Colon (tissue), 2 donors: ENCODE measurements around the gene ETV4.

ENCODE experiments used
- FAIRE-seq: peaks from 2 replicates; lab custom pipeline; 2012; peaks lifted over from hg19 to GRCh38; lab: Jason Lieb, UNC
- donor health status: control.
- donor health status: control.

The ETV4 gene

DNA sequence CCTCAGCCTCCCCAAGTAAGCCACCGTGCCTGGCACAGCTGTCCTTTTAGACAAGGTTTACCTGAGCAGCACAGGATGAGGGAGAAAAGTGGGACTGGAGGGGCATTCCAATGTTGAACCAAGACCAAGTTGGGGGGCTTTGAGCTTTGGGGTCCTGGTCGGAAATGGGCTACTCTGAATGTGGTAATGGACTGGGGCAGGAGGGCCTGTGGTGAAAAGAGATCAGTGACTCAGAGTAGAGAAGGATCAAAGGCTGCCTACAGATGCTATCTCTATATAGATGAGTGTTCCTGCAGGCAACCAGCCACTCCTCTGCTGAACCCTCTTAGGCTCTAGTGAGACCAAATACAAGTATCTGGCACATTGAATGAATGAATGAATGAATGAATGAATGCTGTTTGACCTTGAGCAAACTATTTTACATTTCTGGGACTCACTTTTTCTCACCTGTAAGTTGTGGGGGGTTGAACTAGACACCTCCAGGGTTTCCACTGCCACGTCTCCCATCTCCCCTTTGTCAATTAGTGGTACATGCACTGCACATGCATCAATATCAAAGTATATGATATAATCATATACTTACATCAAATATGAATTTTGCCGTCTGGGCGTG lies 26.3 kb upstream of the ETV4 start:
- FAIRE-seq: no peak

DNA sequence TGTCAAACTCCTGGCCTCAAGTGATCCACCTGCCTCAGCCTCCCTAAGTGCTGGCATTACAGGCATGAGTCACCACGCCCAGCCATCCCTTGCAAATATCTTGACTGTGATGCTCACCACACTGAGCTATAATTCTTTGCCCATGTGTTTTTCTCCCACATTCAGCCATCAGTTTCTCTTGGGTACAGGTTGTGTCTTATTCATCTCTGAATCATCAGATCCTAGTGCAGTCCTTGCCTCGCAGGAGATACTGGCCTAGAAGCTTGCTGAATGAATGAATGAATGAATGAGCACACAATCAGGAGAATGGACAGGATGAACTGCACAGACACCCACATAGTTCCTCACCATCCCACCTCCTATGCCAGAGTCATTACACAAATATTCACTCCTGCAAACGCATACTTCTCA lies 24.4 kb upstream of the ETV4 start:
- no peak for FAIRE-seq

DNA sequence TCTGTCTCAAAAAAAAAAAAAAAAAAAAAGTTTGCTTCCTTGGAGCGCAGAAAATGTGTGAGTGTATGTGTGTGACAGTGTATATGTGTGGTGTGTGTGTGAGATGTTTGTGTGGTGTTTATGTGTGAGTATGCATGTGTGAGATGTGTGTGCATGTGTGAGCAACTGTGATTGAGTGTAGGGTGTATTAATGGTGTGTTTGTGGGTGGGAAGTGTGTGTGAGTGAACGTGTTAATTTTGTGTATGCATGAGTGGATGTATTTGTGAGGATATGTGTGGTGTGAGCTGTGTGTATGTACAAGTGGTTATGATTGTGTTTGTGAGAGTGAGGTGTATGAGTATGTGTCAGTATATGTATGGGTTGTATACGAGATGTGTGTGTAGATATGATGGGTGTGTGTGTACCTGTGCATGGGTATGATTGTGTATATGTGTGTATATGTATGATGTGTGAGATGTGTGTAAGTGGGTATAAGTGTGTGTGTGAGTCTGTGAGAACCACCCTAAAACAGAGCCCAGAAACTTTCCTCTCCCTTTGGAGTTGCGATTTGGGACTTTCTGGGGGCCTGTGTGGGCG lies 22.5 kb upstream of the ETV4 start:
- FAIRE-seq: no peak

DNA sequence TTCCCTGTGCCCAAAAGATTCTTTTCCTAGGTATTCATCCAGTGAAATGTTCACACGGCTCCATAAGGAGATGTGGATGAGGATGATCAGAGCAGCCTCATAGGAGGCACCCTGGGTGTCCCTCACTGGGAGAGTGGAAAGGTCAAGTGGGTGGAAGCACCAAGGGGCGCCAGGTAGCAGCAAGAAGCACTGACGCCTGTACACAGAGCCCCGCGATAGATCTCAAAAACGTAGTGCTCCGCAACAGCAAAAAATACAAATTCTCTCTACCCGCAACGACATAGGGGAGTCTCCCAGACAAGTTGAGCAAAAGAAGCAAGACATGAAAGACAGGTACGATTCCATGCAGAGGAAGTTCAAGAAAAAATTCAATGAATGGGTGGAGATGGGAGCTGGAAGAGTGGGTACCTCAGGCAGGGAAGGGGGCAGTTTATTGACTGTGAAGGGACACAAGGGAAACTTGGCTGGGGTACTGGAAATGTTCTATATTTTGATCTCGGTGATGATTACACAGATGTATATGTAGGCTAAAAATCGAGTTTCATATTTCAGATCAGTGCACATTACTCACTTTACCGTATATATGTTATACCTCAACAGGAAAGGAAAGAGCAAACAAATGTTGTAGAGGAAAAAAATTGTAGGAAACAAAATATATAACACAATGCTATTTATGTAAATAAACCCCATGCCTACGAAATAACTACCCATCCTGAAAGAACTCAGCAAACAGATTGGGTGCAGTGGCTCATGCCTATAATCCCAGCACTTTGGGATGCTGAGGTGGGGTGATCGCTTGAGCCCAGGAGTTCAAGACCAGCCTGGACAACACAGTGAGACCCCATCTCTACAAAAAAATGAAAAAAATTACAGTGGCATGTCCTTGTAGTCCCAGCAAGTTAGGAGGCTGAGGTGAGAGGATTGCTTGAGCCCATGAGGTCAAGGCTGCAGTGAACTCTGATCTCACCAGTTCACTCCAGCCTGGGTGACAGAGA lies 17.8 kb upstream of the ETV4 start:
- FAIRE-seq: no peak

DNA sequence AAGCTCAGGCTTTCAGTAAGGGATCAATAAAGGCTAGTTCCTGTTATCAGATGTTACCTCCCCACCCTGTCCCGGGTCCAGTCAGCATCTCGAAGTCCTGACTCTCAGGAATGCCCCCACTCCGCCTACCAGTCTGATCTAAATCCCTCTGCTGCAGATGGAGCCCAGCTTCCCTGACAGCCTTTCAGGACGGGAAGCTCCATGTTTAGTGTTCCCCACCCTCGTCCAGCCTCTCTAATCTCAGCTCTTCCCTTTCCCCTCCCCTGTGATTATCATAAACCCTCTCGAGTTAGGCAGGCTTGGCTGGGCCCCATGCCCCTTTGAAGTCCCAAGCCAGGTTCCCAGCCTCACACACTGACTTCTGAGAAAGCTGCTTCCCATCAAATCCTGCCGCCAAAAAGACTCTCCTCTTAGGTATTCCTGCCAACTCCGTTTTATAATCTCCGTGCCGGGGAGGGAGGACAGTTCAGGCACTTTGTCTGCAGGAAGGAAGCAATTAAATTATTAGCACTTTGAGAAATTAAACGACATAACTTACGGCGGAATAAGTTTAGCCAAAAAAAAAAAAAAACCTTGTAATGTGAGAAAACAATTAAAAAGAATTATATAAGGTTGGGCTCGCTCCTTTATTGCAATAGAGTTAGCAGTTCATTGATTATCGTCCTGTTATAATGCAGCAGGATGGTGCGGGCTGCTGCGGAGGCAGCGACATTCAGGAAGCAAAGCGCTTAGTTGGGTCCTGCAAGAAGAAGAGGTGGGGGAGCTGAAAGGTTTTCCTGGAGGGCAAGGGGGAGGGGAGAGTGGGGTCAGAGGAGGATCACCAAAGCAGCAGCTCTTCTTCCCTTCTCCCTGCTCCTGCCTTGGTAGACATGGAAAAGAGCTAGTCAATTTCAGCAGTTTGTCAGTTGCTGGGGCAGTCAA lies 16.8 kb upstream of the ETV4 start:
- FAIRE-seq: no peak

DNA sequence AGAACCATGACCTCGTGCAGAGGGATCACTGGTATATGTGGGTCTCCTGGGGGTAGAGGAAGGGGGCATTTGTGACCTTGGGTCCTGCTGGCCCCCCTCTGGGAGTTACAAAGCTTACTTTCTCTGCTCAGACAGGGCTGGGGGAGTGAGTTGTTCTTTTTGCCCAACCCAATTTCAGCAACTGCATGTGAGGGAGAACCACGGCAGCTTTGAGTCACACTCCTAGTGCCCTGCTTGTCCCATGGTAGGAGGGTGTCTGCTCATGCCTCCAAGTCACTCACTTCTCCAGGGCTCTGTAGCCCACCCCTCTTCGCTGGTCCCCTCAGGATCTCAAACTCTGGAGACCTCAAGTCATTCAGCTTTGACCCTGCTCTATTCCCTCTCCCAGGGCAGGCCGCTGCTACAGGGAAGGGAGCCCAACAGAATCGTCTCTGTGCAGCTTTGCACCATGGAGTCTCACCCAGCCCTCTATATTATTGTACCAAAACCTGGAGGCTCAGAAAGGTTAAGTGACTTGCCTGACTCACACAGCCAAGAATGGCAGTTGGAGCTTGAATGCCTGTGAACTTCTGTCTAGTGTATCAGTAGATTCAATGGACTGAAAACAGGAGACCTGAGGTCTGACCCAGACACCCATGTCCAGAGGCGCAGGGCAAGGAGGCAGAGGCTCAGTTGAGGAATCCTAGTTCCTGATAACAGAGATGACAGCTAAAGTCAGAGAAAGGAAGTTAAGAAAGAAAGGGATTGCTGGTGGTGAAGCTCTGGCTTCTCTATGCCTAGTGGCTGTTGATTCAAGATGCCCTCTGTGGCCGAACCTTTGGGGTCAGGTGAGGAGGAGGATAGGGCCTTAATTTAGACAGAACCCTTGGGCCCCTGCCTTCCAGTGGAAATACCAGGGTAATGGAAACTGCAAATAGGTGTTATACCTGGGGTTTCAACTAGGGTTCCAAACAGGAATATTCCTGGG lies 14.6 kb upstream of the ETV4 start:
- FAIRE-seq: no peak

DNA sequence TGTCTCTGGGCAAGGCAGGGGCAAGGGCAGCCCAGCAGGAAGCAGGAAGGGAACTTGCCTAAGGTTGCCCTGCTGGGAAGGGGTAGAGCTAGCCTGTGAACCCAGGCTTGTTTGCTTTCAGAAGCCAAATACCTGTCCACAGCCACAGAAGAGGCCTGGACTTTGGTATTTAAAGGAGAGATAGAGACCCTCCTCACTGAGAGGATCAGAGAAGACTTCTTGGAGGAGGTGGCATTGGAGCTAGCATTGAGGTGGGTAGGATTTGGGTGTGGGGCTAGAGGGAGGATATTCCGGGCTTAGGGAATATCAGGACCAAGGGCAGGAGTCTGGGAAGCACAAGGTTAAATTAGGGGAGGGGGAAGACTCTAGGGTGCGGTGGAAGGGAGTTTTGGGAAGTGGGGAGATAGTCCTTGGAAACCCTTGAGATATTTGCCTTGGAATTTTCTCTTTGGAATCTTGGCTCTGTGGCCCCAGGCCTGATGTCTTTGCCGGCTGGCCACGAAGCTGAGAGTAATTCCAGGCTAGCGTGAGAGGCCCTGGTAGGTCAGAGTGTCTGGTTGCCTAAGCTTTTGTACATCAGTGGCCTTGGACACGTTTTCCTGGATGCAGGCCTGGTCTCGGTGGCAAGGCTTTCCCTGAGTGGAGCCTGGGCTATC lies 13.1 kb upstream of the ETV4 start:
- no peak for FAIRE-seq

DNA sequence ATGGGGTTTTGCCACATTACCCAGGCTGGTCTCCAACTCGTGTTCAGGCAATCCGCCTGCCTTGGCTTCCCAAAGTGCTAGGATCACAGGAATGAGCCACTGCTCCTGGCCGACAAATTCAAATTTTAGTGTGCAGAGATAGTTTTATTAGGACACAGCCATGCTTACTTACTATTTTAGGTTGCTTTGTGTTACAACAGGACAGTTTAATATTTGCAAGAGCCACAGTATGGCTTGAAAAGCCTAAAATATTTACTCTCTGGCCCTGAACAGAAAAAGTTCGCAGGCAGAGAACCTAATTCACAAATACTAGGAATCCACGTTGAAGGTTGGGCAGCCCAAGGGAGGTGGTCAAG lies 12.6 kb upstream of the ETV4 start:
- no peak for FAIRE-seq

DNA sequence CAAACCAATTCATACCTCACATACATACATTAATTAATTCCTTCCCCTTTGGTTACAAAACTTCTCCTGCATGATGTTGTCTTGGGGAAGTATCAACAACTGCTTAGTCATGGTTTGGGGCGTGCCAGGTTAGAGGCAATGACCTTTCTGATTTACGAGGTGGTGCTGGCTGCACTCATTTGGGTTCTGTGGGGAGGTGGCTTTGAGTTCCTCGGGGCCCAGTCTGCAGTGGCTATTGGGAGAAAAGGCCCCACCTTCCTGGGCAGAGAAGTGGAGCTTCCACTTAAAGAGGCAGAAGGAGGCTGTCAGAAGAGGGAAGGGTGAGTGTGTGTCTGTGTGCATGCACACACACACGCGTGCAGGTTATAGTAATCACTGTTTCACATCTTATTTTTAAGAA lies 10.2 kb upstream of the ETV4 start:
- no peak for FAIRE-seq

DNA sequence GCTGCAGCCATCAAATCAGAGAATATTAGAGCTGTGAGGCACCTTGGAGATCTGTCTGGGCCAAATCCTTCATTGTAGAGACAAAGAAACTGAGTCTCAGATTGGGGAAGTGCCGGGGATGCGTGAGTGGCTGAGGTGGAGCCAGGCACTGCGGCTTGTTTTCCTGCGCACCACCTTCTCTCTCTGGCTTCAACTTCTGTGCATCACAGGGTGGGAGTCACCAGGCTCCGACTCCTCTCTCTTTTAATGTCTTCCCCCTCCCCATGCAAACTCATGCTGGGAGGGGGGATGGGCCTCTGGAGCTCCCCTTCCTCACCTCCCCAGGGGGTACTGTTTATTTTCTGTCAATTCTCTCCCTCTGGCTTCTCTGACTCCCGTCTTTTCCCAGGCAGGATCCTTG lies 8.7 kb upstream of the ETV4 start:
- FAIRE-seq: no peak

DNA sequence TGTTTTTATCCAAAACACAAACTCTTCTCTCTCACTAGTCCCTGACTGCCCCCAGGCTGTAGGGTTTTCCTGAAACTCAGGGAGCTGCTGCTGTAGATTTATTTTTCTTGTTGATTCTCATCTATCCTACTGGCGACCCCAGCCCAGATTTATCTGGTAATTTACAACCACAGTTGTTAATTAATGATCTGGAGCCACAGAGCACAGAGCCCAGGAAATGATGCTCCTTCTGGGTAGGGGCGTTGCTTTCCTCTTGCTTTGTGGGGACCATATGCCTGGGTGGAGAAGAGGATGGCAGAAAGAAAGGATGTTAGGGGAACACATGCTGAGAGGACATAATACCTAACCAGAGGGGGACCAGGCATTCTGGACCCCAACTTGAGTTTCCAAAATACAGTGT lies 7.4 kb upstream of the ETV4 start:
- no peak for FAIRE-seq

DNA sequence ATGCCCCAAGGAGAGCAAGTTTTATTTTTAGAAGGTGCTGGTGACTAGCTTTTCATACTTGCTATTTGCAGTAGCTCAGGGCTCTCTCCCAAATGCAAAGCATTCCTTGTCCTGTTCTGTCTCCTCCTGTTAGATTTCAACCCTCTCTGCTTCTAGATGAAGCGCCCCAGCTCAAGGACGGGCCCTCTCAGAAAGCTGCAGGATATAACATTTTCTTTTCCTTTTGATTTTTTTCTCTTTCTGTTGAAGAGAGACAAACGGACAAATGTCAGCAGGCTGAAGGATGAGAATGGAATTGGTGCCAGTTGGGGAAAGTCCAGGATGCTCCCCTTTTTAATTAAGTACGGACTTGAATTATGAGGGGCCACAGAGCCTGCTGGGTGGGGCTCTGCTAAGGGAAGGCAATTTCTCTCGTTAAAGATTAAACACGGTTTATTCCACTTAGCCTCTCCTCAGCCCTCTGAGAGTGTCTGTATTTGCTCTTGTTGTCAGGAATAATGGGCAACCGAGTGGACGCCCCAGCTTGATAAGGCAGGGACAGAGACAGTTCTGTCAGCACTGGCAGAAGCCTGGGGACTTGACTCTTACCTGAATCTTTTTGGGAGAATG lies 6.2 kb upstream of the ETV4 start:
- no peak for FAIRE-seq

DNA sequence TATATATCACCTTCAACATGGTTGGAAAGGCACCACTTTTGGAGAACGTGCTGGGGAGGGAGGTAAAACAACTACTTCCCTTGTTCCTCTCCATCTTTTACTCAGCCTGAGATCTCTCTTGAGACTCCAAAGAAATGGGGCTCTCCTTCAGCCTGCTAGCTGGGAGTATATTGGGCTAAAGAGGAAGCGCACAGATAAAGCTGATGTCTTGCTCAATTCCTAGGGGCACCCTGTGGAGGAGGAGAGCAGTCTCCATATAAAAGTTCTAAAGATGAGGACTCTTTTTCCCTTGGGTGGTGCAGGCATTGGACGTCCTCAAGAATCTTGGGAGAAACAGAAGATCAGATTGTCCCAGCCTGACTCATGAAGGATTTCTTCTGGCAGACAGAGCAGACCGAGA lies 4.6 kb upstream of the ETV4 start:
- FAIRE-seq: no peak

DNA sequence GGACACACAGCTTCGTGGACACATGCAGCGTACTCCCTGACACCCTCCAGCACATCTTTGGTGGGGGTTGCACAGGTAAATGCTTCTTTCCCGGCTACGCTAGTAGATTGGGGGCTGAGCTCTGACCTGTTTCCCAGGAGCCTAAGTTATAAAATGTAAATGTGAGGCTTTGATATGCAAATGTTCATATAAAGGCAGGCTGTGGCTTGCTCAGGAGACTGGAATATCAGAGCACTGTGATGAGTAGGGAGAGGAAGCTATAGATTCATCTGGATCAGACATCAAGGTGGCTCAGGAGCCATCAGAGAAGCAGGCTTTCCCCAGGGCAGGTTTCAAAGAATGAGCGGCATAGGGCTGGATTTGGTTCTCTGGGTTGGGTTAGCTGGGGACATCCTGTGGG lies 3.4 kb upstream of the ETV4 start:
- no peak for FAIRE-seq

DNA sequence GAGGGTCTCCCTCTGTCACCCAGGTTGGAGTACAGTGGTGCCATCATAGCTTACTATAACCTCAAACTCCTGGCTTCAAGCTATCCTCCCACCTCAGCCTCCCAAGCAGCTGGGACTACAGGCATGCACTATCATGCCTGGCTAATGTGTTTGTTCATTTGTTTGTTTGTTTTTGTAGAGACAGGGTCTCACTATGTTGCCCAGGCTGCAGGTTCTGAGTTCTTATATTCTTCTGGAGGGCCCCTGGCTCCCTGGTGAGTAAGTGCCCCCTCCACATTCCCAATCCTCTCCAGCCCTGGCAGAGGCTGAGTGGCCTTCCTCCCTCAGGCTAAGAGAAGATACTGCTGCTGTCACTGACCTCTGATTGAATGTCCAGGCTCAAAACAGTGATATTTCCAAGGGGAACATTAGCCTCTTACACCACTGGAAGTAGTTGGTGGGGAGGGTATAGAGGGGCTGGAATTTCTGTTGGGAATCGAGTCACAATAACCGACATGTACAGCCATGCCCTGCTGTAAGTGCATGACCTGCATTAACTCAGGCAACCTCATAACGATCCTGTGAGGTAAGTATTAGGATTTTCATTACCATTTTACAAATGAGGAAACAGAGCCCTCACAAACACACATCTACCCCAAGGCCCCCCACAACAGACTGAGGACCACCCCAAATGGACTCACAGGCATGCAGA lies 2.7 kb upstream of the ETV4 start:
- FAIRE-seq: no peak

DNA sequence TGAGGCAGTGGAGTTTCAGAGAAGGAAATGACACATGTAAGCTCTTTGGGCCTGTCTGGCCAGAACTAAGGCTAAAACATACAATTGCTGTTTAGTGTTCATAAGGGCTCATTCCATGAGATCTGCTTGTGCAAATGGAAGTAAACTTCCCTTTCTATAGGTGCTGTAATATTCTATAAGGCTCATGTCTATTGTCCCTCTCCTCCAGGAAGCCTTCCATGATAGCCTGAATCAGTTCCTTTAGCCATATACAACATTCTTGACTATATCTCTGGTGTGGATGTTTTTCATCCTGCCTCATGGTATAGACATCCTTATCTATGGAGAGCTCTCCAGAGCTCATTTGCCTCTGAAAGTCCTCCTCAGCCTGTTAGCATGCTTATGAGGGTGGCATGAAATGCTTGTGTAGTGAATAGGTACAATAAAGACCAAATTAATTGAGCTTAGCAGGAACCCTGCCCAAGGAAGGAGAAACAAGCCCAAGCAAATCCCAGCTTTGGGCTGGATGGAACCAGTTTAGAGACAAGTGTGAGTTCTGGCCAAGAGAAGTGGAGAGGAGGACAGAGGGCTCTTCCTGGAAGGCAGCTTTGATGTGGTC lies 1.6 kb upstream of the ETV4 start:
- FAIRE-seq: no peak

DNA sequence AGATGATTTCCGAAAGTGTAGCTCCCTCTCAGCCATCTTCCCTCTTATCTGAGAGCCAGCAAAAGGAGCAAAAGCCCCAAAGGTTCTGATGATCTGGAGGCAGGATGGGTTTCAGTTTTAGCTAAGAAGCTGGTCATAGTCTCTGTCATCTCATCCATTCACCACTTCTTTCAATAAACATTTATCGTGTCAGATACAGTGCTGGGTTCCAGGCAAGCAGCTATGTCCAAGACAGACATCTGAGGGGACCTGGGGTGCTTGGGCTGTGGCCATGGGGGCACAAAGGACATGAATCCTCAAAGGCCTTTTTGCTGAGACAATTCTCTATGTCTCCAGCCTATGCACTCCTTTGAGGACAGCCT lies 1.0 kb upstream of the ETV4 start:
- FAIRE-seq: no peak

DNA sequence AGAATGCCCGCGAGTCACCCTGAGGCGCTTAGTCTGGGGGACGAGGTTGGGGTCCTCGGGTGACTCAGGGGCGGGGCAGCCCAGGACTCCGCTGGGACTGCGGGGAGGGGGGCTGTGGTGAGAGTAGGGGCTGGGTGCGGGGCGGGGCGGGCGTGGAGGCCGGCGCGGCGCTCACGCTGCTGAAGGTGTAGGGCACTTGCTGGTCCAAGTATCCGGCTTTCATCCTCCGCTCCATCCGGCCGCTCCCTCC lies 832 bp downstream of the ETV4 start:
- no peak for FAIRE-seq

DNA sequence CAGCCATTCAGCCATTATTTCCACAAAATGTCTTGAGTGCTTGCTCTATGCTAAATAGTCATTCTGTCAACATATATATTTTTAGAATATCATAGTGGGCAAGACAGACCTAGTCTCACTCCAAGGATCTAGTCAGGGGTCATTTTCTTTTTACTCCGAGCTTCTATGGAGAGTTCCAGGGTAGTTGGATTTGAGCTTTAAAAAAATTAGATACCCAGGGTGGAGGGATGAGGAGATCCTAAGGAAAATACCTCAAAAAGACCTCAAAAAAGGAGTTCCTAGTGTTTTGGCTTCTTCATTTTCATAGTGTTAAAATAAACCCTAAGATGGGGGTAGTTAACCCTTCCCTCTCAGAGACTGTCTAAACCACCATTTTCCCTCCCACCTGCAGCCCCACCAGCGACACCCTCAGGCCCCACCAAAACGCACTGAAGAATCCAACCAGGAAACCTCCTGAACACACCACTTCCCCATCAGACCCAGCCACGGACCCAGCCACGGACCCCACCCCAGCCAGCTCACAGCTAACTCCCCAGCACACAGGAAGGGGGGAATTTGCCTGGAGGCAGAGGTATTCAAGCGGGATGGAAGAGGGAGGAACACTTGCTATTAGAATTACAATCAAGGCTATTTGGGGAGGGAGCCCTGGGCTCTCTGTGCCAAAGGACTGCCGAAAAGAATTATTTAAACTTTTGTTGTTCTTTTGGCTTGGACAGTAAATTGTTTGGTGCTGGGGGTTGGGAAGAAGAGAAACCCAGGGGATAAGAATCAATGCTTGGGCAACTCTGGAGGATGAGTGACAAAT lies 2.2 kb downstream of the ETV4 start:
- FAIRE-seq: no peak
